Tibial artery (tissue), 4 donors: ENCODE measurements around the gene WNT4.

Experiments used
- DNase-seq, 2 donors: peaks; one replicate each; pipeline ENCODE4 v3.0.0-alpha.2; 2019
- H3K27ac ChIP-seq, 2 donors: fragments of 200-600 bp; sonication (generic) in 1 of 2; 1 replicate in 1 of 2; 2 replicates in 1 of 2; pipeline ENCODE4 v1.5.1; 2018 to 2019; ENCODE audit warnings: mild to moderate bottlenecking in 1 of 2
- H3K27me3 ChIP-seq, 2 donors: fragments of 200-600 bp; sonication (generic) in 1 of 2; one replicate each; pipeline versions ENCODE4 v1.5.1 to v1.6.0; 2016 to 2019
- H3K36me3 ChIP-seq, 3 donors: fragments of 200-600 bp; sonication (generic) in 2 of 3; one replicate each; pipeline ENCODE4 v1.5.1; 2016 to 2019; ENCODE audit warnings: mild to moderate bottlenecking in 2 of 3
- H3K4me1 ChIP-seq, 4 donors: fragments of 200-600 bp; sonication (generic) in 2 of 4; 1 replicate in 3 of 4; 2 replicates in 1 of 4; pipeline ENCODE4 v1.5.1; 2016 to 2019
- H3K4me3 ChIP-seq, 2 donors: fragments of 200-600 bp; sonication (generic) in 1 of 2; 1 replicate in 1 of 2; 2 replicates in 1 of 2; pipeline ENCODE4 v1.5.1; 2018 to 2019; ENCODE audit warnings: mild to moderate bottlenecking in 2 of 2
- H3K9me3 ChIP-seq, 3 donors: fragments of 200-600 bp; sonication (generic) in 1 of 3; one replicate each; pipeline ENCODE4 v1.5.1; 2016 to 2019
- CTCF ChIP-seq, 2 experiments: fragments of 200-600 bp in 1 of 2; fragments of 450-650 bp in 1 of 2; IDR thresholded peaks; one replicate each; pipeline ENCODE4 v1.5.1; 2017 to 2019; ENCODE audit warnings: antibody characterized with exemption in 2 of 2, mild to moderate bottlenecking in 1 of 2, moderate library complexity in 1 of 2
- intact Hi-C: fragments of 100-400 bp; cut with DNase I; formaldehyde crosslinking; loops from one replicate; pipeline ENCODE4 v1.15.0; 2023; ENCODE audit warnings: low total_unique reads

The WNT4 gene

DNA sequence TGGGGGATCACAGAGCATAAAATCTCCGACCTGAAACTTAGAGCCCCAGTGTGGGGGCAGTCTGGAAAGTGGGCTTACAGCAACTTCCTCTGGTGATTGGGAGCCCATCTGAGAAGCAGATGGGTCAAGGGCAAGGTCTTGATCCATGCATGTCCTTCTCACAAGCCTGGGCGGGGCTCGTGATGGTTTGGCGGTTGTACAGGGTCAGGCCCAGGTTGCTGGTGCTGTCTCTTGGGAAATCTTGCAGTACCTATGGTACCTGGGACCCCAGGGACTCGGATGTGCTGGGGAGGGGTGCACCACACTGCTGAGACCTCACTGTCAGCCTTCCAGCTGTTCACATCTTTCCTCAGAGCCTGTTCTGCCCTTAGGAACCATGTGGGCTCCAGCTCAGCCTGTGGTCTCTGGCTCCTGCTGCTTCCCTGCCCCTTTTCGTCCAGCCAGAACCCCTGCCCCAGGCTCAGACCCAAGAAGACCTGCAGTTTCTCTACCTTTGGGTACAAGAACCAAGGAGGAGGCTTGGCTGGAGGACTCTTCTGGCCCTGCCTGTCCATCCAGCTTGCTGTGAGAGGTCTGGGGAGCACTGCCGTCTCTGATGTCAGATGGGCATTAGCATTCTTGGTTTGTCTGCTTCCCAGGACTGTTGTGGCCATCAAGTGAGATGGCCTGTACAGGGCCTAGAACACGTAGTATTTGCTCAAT lies 24.5 kb downstream of the WNT4 start:
- H3K36me3 ChIP-seq = peaks cover 5 to 45% (median 14%) of the 10 kb centered on the region in 3 donors
- H3K4me3 ChIP-seq = no peak overlapping the region
- no peaks in the 10 kb centered on the region for H3K27me3 ChIP-seq
- H3K9me3 ChIP-seq = no peaks in the 10 kb centered on the region
- no peak overlapping the region for H3K27ac ChIP-seq
- peaks cover 0 to 32% (median 16%) of the 10 kb centered on the region in 4 donors for H3K4me1 ChIP-seq
- no peak for DNase-seq
- TF ChIP-seq CTCF (IDR thresholded peaks at IDR 0.05) = no peak
- intact Hi-C loops = no loop called here

- no peak for DNase-seq
- Histone ChIP-seq H3K36me3 (peaks cover 5 to 51% (median 18%) of the 10 kb centered on the region in 3 donors), H3K4me3 (no peak overlapping the region), H3K27ac (no peak overlapping the region), H3K27me3 (no peaks in the 10 kb centered on the region), H3K9me3 (no peaks in the 10 kb centered on the region), H3K4me1 (peaks cover 0 to 32% (median 16%) of the 10 kb centered on the region in 4 donors)
- intact Hi-C loops = no loop called here
- TF ChIP-seq CTCF (IDR thresholded peaks at IDR 0.05) = no peak
Observed at GRCh38 chr1:22117851-22118250, 25.0 kb downstream of the WNT4 start.

DNA sequence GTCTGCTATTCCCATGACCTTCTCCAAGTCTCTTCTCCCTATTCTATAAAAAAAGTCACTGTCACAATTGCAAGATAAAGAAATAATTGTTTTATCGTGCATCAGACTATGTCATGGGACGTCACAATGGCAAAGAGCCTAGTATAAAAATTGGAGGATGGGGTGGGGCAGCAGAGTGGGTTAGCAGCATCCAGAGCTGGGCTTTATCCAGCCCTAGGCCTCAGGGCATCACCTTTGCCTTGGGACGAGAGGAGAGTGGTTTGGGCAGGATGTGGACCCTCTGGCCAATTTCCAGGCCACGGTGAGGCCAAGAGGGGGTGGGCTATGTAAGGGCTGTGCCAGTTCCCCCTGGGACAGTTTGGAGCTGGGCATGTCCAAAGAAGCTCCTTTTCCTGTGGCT lies 25.7 kb downstream of the WNT4 start:
- DNase-seq = no peak
- Histone ChIP-seq H3K27me3 (no peaks in the 10 kb centered on the region), H3K36me3 (peaks cover 5 to 57% (median 24%) of the 10 kb centered on the region in 3 donors), H3K9me3 (no peaks in the 10 kb centered on the region), H3K4me1 (peaks cover 0 to 32% (median 16%) of the 10 kb centered on the region in 4 donors), H3K4me3 (no peak overlapping the region), H3K27ac (no peak overlapping the region)
- intact Hi-C loops = no loop called here
- no peak for TF ChIP-seq CTCF (IDR thresholded peaks at IDR 0.05)

- DNase-seq = no peak
- H3K36me3 ChIP-seq = peaks cover 4 to 66% (median 31%) of the 10 kb centered on the region in 3 donors
- intact Hi-C loops = no loop called here
- no peaks in the 10 kb centered on the region for H3K9me3 ChIP-seq
- H3K4me1 ChIP-seq = peaks cover 0 to 28% (median 16%) of the 10 kb centered on the region in 4 donors
- H3K27me3 ChIP-seq = no peaks in the 10 kb centered on the region
- no peak overlapping the region for H3K27ac ChIP-seq
- TF ChIP-seq CTCF (IDR thresholded peaks at IDR 0.05) = no peak
- no peak overlapping the region for H3K4me3 ChIP-seq
Observed at GRCh38 chr1:22115286-22115685, 27.6 kb downstream of the WNT4 start.

DNA sequence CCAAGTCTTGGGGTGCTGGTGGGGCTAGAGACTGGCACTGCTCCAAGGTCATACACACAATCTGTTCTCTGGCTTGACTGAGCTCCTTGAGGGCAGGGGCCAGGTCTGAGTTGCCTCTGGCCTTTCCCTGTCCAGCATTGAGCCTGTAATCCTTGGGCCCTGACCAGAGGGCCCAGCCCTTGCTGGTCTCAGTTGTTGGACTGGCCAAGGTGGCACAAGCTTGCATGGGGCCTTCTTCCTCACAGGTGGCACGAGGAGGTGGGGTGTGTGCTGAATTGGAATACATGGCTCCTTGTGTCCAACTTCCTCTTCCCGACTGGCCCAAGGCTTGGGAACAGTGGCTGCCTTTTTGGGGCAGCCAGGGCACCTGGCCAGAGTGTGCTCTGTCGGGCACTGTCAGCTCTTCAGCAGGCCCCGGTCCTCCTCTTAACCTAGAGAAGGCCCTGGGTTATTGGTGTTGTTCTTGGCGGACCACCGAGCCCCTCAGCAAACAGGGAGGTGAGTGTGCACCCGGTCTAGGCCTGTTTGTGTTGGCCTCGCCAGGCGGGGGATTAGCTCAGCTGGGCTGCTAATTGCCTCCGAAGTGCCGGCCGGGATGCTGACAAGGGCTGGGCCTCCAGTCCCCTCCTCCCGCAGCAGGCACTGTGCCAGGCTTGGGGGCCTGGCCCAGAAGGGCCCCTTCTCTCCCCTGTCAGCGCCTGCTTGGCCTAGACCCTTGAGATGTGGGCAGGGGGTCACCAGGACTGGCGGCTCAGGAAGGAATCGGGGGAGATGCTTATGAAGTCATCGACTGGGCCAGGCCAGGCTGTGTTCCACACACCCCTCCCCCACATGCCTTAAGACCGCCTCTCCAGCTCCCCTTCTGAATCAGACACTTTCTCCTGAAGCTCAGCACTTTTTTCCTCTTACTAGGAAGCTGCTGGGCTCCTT lies 28.5 kb downstream of the WNT4 start:
- no peak overlapping the region for H3K27ac ChIP-seq

More for the DNA sequence above, 28.5 kb downstream of the WNT4 start:
- Histone ChIP-seq H3K4me1 (peaks cover 0 to 30% (median 16%) of the 10 kb centered on the region in 4 donors), H3K4me3 (no peak overlapping the region), H3K36me3 (peaks cover 0 to 57% (median 23%) of the 10 kb centered on the region in 3 donors), H3K9me3 (no peaks in the 10 kb centered on the region), H3K27me3 (no peaks in the 10 kb centered on the region)
- TF ChIP-seq CTCF (IDR thresholded peaks at IDR 0.05) = no peak
- no peak for DNase-seq
- intact Hi-C loops = no loop called here
